Peyer's patch (tissue), 4 donors: ENCODE data around the gene LAMB3. TPM values are rescaled to one million over a fixed set of nuclear protein-coding genes. Genes with fewer than 3 reads are reported as not detected.
"Not testable (repeated sequence)": the region's sequence is repeated elsewhere in the genome, so short reads cannot be mapped to it uniquely, and the experiment has no call there.

Experiments used
- DNase-seq, 3 donors: peaks; one replicate each; pipeline ENCODE4 v3.0.0-alpha.2; 2017 to 2019
- H3K27ac ChIP-seq, 4 donors: fragments of 200-600 bp; sonication (generic); one replicate each; pipeline ENCODE4 v1.5.1; 2016 to 2019
- H3K27me3 ChIP-seq, 2 donors: fragments of 200-600 bp; sonication (generic); one replicate each; pipeline ENCODE4 v1.5.1; 2019
- H3K36me3 ChIP-seq, 3 donors: fragments of 200-600 bp; sonication (generic); one replicate each; pipeline ENCODE4 v1.5.1; 2016 to 2019
- H3K4me1 ChIP-seq, 4 donors: fragments of 200-600 bp; sonication (generic); one replicate each; pipeline ENCODE4 v1.5.1; 2016 to 2019
- H3K4me3 ChIP-seq, 4 donors: fragments of 200-600 bp; sonication (generic); 1 replicate in 3 of 4; 2 replicates in 1 of 4; pipeline ENCODE4 v1.5.1; 2016 to 2019; ENCODE audit warnings: mild to moderate bottlenecking in 1 of 4
- H3K9me3 ChIP-seq, 4 donors: fragments of 200-600 bp; sonication (generic); one replicate each; pipeline ENCODE4 v1.5.1; 2016 to 2019; ENCODE audit warnings: mild to moderate bottlenecking in 1 of 4
- POLR2A ChIP-seq, 2 donors: fragments of 450-650 bp; IDR thresholded peaks; one replicate each; pipeline ENCODE4 v1.5.1; 2017; ENCODE audit warnings: antibody characterized with exemption in 2 of 2, mild to moderate bottlenecking in 2 of 2, moderate library complexity in 2 of 2
- total RNA-seq, 4 donors: library from RNA; depleted of rRNA; stranded (reverse); fragments of >200 nt; gene quantifications; one replicate each; pipeline ENCODE4 v1.1.0, GENCODE V29; 2016
- TF ChIP-seq, protein P1 (sequence below), 6 experiments: fragments of 450-650 bp in 4 of 6; fragments of 200-600 bp in 2 of 6; sonication (generic) in 1 of 6; IDR thresholded peaks; one replicate each; pipeline ENCODE4 v1.5.1; 2017 to 2019; ENCODE audit warnings: antibody characterized with exemption in 6 of 6, mild to moderate bottlenecking in 3 of 6, moderate library complexity in 1 of 6

LAMB3 gene
- 100 to 1,000 TPM in 3 of 4 donors, 1 to 10 TPM in 1; 9.1 to 109 (median 104) TPM for total RNA-seq

DNA sequence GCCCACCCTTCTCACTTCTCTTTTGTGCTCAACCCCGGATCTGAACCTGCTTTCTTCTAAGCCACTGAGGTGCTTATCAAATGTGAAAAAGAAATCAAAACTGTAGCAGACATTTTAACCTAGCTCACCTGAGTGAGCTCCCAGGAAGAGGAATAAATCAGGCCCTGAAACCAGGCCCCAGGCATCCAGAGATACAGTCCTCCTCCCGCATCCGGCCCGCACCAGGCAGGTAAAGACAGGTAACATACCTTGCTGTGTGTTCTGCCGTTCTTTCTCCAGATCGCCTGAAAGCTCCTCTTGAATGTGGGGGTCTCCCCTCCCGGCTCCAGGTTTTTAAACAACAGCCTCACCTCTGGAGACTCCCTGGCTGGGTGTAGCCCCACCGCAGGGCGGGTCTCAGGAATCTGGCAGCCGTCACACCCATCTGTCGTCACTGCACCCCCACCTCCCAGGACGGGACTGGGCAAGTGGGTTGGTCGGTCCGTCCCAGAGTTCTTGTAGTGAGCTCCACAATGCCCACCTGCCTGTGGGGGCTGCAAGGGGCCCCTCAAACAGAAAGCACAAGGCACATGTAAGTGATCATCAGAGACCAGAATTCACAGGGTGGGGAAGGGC lies at the start of gene LAMB3:
Gene LAMB3 (minus strand): TSS at position 305 of the 615 bp plus-strand sequence. CDS start 1,481 bp downstream, outside the sequence.
- Histone ChIP-seq H3K4me1 (peaks cover 0 to 74% (median 2%) of the 10 kb centered on the region in 4 donors), H3K4me3 (peak within 1 kb of the TSS in 2 of 4 donors; percentile 39 to 52), H3K27me3 (no peaks in the 10 kb centered on the region), H3K9me3 (no peaks in the 10 kb centered on the region), H3K36me3 (no peaks in the 10 kb centered on the region), H3K27ac (peak within 1 kb of the TSS in 3 of 4 donors; percentile 76 to 93 (median 90))
- TF ChIP-seq POLR2A (IDR thresholded peaks at IDR 0.05) = peak in 1 of 2 donors; percentile 73
- TF ChIP-seq, protein P1, sequence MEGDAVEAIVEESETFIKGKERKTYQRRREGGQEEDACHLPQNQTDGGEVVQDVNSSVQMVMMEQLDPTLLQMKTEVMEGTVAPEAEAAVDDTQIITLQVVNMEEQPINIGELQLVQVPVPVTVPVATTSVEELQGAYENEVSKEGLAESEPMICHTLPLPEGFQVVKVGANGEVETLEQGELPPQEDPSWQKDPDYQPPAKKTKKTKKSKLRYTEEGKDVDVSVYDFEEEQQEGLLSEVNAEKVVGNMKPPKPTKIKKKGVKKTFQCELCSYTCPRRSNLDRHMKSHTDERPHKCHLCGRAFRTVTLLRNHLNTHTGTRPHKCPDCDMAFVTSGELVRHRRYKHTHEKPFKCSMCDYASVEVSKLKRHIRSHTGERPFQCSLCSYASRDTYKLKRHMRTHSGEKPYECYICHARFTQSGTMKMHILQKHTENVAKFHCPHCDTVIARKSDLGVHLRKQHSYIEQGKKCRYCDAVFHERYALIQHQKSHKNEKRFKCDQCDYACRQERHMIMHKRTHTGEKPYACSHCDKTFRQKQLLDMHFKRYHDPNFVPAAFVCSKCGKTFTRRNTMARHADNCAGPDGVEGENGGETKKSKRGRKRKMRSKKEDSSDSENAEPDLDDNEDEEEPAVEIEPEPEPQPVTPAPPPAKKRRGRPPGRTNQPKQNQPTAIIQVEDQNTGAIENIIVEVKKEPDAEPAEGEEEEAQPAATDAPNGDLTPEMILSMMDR (IDR thresholded peaks at IDR 0.05) = no peak
- peak in 2 of 3 donors; percentile 87 to 88 for DNase-seq

DNA sequence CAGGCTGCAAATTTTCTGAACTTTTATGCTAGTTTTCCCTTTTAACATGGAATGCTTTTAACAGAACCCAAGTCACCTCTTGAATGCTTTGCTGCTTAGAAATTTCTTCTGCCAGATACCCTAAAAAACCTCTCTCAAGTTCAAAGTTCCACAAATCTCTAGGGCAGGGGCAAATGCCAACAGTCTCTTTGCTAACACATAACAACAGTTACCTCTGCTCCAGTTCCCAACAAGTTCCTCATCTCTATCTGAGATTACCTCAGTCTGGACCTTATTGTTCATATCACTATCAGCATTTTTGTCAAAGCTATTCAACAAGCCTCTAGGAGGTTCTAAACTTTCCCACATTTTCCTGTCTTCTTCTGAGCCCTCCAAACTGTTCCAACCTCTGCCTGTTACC lies 48.5 kb upstream of the LAMB3 start:
- not testable (repeated sequence) for H3K4me3 ChIP-seq, H3K36me3 ChIP-seq, H3K27me3 ChIP-seq, H3K9me3 ChIP-seq, H3K27ac ChIP-seq, DNase-seq, H3K4me1 ChIP-seq

DNA sequence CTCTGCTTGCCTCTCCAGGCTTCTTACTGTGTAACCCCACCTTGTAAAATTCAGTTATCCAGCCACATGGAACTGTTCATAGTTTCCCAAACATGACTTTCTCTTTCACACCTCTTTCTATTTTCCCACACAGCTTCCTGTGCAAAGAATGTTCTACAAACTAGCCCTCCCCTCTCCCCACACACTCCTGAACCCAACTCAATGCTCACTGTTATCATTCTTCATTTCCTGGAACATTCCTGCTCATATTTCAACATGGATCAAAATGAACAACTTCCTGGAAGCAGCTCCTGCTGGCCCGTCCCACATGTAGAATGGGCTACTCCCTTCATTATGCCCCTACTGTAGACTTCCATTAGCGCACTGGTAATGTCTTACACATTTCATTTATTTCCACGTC lies 44.9 kb upstream of the LAMB3 start:
- Histone ChIP-seq H3K4me3 (no peak overlapping the region), H3K9me3 (no peaks in the 10 kb centered on the region), H3K27me3 (no peaks in the 10 kb centered on the region), H3K27ac (no peak overlapping the region), H3K4me1 (no peaks in the 10 kb centered on the region), H3K36me3 (no peaks in the 10 kb centered on the region)
- no peak for TF ChIP-seq POLR2A (IDR thresholded peaks at IDR 0.05)
- TF ChIP-seq, protein P1 (IDR thresholded peaks at IDR 0.05) = no peak
- no peak for DNase-seq

DNA sequence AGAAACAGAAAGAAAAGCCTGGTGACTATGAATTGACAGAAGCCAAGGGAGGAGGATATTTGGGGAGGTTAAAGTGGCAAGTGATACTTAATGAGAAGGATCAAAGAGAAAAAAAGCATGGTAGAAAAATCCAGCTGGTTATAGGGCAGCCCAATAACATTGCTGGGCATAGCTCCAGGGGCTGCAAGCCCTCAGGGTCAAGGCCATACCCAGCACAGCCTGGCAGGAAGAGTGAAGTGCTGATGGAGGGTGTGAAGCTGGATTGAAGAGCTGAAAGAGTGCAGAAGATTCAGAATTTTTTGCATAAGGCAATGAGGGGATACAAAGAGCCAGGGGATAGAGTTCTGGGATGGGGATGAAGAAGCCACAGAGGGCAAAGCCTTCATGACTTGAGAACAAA lies 44.4 kb upstream of the LAMB3 start:
- Histone ChIP-seq H3K4me1 (no peaks in the 10 kb centered on the region), H3K27ac (no peak overlapping the region), H3K27me3 (no peaks in the 10 kb centered on the region), H3K9me3 (no peaks in the 10 kb centered on the region), H3K4me3 (no peak overlapping the region), H3K36me3 (no peaks in the 10 kb centered on the region)
- no peak for TF ChIP-seq POLR2A (IDR thresholded peaks at IDR 0.05)
- TF ChIP-seq, protein P1 (IDR thresholded peaks at IDR 0.05) = no peak
- DNase-seq = no peak

DNA sequence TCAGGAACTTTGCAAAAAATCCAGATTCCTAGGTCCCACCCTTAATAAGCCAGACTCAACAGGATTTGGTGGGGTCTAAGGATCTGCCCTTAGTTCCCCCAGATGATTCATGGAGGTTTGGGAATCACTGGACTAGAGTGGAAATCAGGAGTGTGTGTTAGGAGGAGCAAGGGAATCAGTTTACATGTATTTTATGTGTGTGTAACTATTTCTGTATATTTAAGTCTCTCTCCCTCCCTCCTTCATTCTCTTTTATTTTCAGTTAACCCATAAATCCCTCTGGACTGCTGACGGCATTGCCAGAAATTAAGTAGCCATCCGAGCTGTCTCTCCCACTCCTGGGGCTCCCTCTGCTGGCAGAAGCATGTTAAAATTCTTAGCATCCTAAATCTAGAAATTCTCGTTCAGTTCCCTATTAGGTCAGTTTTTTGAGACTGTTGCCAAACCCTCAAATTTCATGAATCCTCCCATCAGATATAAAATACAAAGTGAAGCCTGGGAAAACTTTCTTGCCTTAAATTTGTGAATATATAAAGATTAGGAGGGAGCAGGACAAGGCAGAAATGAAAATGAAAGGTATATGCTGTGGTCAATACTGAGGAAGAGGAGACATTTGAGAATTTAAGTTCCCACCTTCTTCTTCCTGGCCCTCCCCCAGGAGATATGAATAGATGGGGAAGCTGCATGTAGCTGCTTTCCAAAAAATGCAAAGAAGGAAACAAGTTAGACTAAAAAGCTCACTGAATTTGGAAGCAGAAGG lies 40.7 kb upstream of the LAMB3 start:
- Histone ChIP-seq H3K9me3 (no peaks in the 10 kb centered on the region), H3K36me3 (no peaks in the 10 kb centered on the region), H3K27me3 (no peaks in the 10 kb centered on the region), H3K4me3 (no peak overlapping the region), H3K27ac (no peak overlapping the region), H3K4me1 (no peaks in the 10 kb centered on the region)
- no peak for TF ChIP-seq POLR2A (IDR thresholded peaks at IDR 0.05)
- TF ChIP-seq, protein P1 (IDR thresholded peaks at IDR 0.05) = peak; percentile 47 to 93 (median 81)
- peak; percentile 56 to 87 (median 64) for DNase-seq

DNA sequence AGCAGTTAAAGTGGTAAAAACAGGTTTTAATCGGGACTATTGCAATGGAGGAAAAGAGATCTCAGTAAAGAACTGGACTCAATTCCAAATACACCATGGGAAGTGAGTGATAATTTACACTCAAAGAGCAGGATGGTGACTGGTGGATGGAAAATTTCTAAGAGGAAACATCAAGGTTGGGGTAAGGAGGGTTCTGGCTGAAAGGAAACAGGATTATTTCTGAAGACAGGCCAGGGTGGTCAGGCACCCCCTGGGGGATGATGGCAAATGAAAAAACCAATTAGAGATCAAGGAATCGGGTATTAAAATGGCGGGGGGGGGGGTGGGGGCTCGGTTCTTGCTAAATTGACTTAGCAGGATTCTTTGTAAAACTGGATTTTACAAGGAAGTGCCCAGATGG lies 40.1 kb upstream of the LAMB3 start:
- Histone ChIP-seq H3K4me1 (no peaks in the 10 kb centered on the region), H3K36me3 (no peaks in the 10 kb centered on the region), H3K27me3 (no peaks in the 10 kb centered on the region), H3K27ac (no peak overlapping the region), H3K9me3 (no peaks in the 10 kb centered on the region), H3K4me3 (no peak overlapping the region)
- TF ChIP-seq, protein P1 (IDR thresholded peaks at IDR 0.05) = no peak
- no peak for TF ChIP-seq POLR2A (IDR thresholded peaks at IDR 0.05)
- no peak for DNase-seq
